GM12872 (cell line): ENCODE results near the gene TMPRSS4.

ENCODE experiments used
- CTCF ChIP-seq: IDR thresholded peaks from 3 replicates; pipeline ENCODE4 v1.5.1; 2011; ENCODE audit warnings: low read depth, mild to moderate bottlenecking, low read length, moderate library complexity; ENCODE audit not compliant: insufficient read depth

TMPRSS4 gene

GRCh38 chr11:118126082-118126838 lies 49.4 kb downstream of the TMPRSS4 start:
- TF ChIP-seq CTCF = no peak

DNA sequence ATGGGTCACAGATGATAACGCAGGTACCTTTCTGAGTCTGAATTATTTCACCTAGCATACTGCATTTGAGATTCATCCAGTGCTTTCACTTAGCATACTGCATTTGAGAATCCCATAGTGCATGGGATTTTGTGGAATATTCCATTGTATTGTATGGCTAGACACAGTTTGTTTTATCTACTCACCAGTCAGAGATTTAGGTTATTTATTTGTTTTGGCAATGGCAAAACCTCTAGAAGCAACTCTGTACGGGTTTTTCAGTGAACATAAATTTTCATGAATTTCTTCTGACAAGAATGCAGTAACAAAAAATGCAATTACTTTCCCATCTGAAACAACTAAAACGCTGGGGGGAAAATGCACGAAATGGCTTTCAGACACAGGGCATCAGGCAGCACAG lies 51.4 kb downstream of the TMPRSS4 start:
- no peak for TF ChIP-seq CTCF

- no peak for TF ChIP-seq CTCF
Observed at GRCh38 chr11:118128721-118129470, 52.0 kb downstream of the TMPRSS4 start.

GRCh38 chr11:118129471-118130172 lies 52.7 kb downstream of the TMPRSS4 start:
- no peak for TF ChIP-seq CTCF

DNA sequence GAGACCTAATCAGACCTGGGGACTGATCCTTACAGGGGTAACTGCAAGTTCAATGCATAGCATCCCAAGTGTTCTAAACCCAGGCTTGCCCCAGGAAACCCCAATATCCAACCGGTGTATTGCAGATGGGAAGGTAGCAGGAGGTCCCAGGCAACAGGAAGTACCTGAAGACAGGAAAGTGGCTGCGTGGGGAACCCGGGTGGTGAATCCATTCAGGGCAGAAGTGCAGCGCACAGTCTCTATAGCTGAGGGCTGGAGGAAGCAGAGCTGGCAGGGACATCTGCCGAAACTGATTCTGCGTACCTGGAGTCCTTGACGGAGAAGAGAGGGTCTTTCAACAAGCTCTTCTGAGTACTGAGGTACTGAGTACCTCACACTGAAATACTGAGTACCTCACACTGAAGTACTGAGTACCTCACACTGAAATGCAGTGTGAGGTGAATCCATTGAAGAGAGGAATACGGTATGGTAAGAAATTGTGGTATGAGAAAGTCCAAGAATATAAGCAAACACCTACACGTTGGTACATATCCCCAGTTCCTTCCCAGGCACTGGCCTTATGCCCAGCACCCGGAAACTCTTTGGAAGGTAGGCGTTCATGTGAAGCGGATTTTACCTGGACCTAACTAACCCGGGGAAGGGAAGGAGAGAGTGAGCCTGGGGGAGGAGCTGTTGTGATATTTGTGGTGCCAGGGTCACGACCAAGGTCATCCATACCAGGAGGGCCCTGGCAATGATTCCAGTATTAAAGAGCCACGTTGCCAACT lies 55.7 kb downstream of the TMPRSS4 start:
- no peak for TF ChIP-seq CTCF

DNA sequence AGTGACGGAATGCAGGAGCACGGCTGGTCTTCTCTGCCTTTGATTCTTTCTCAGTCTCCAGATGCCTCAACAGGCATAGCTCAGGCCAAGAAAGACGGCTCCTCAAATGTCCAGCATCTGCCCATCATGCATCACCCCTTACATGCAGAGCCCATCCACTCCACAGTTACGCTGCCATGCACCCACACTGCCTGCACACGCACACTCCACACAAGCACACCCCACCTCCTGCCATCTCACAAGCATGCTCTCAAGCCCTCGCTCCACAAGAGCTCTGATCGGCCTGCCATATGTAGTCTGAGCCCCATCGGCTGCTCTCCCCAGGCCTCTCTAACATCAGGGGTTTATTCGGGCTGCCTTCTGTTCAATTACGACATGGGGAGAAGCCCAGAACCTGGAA lies 56.9 kb downstream of the TMPRSS4 start:
- TF ChIP-seq CTCF = no peak
